CD8-positive, alpha-beta memory T cell (primary cell): Measurements from ENCODE around the gene DYNC2LI1. TPM values are rescaled to one million over a fixed set of nuclear protein-coding genes. Genes with fewer than 3 reads are reported as not detected.
A peak's percentile ranks its signal among the peaks of the same experiment; 100 is the strongest.
"Not testable (repeated sequence)": the region's sequence is repeated elsewhere in the genome, so short reads cannot be mapped to it uniquely, and the experiment has no call there.

Experiments
- CTCF ChIA-PET: fragments of 350-600 bp; sonication (Branson Sonifier 250); formaldehyde crosslinking; loops from one replicate; lab custom pipeline; 2021; ENCODE audit warnings: antibody characterized with exemption; lab: Charles Lee
- POLR2A ChIA-PET: fragments of 350-600 bp; sonication (Branson Sonifier 250); formaldehyde crosslinking; loops from one replicate; lab custom pipeline; 2021; ENCODE audit warnings: antibody characterized with exemption; lab: Charles Lee
- DNase-seq, 5 donors: peaks; one replicate each; pipeline versions ENCODE4 v3.0.0 to v3.0.0-alpha.2; 2020 to 2022; ENCODE audit warnings: mixed read lengths in 1 of 5
- H3K27ac ChIP-seq: one replicate; pipeline ENCODE4 v1.7.0; 2013; ENCODE audit warnings: low read depth, mild to moderate bottlenecking, low read length, moderate library complexity
- H3K27me3 ChIP-seq: 2 replicates; pipeline ENCODE4 v1.7.0; 2013; ENCODE audit warnings: low read length, mild to moderate bottlenecking; ENCODE audit not compliant: insufficient read depth, poor library complexity, severe bottlenecking
- H3K36me3 ChIP-seq: 2 replicates; pipeline ENCODE4 v1.7.0; 2013; ENCODE audit warnings: mild to moderate bottlenecking, low read length, moderate library complexity; ENCODE audit not compliant: insufficient read depth
- H3K4me1 ChIP-seq: 2 replicates; pipeline ENCODE4 v1.7.0; 2013; ENCODE audit warnings: mild to moderate bottlenecking, low read length, moderate library complexity; ENCODE audit not compliant: insufficient read depth
- H3K4me3 ChIP-seq: 2 replicates; pipeline ENCODE4 v1.7.0; 2013; ENCODE audit warnings: mild to moderate bottlenecking, low read length
- H3K9me3 ChIP-seq: 2 replicates; pipeline ENCODE4 v1.7.0; 2013; ENCODE audit warnings: mild to moderate bottlenecking, low read length
- H3K27ac Mint-ChIP-seq, 8 donors: one replicate each; pipeline ENCODE4 v1.8.0; 2020 to 2021; ENCODE audit warnings: mixed read lengths in 8 of 8, mild to moderate bottlenecking in 6 of 8, inconsistent platforms in 3 of 8, moderate library complexity in 3 of 8
- H3K27me3 Mint-ChIP-seq, 2 donors: one replicate each; pipeline ENCODE4 v1.8.0; 2020 to 2021; ENCODE audit warnings: mixed read lengths in 2 of 2, mild to moderate bottlenecking in 1 of 2, moderate library complexity in 1 of 2
- H3K36me3 Mint-ChIP-seq, 3 donors: one replicate each; pipeline ENCODE4 v1.8.0; 2020 to 2021; ENCODE audit warnings: mixed read lengths in 3 of 3, inconsistent platforms in 1 of 3, mild to moderate bottlenecking in 1 of 3
- H3K4me1 Mint-ChIP-seq, 3 donors: one replicate each; pipeline ENCODE4 v1.8.0; 2020 to 2021; ENCODE audit warnings: mixed read lengths in 3 of 3, inconsistent platforms in 1 of 3, mild to moderate bottlenecking in 1 of 3
- H3K4me3 Mint-ChIP-seq, 7 donors: one replicate each; pipeline ENCODE4 v1.8.0; 2020 to 2021; ENCODE audit warnings: mixed read lengths in 7 of 7, mild to moderate bottlenecking in 6 of 7, moderate library complexity in 4 of 7, inconsistent platforms in 2 of 7
- H3K9me3 Mint-ChIP-seq, 5 donors: one replicate each; pipeline ENCODE4 v1.8.0; 2020 to 2022; ENCODE audit warnings: mixed read lengths in 5 of 5, mild to moderate bottlenecking in 3 of 5, moderate library complexity in 2 of 5, inconsistent platforms in 1 of 5
- polyA plus RNA-seq: library from polyadenylated mRNA; unstranded; fragments of 300-500 nt; fragmentation: Illumina TruSeq; gene quantifications from one replicate; pipeline ENCODE4 v1.2.3, GENCODE V29; 2021
- total RNA-seq, 2 experiments: library from RNA; stranded (reverse); gene quantifications; one replicate each; pipeline ENCODE4 v1.2.3, GENCODE V29; 2021

Gene DYNC2LI1
- total RNA-seq (10 to 100 TPM; 12.7 to 14.2 TPM), polyA plus RNA-seq (5.3 TPM)

- H3K9me3 ChIP-seq = no peaks in the 10 kb centered on the region
- Mint-ChIP-seq H3K27ac (peak within 1 kb of the TSS; percentile 27 to 95 (median 82)), H3K9me3 (no peaks in the 10 kb centered on the region), H3K4me3 (peak within 1 kb of the TSS; percentile 95 to 99 (median 97)), H3K36me3 (peaks cover 0 to 11% (median 0%) of the 10 kb centered on the region in 3 donors), H3K4me1 (peaks cover 11 to 20% (median 16%) of the 10 kb centered on the region in 3 donors), H3K27me3 (peaks cover 5 to 8% of the 10 kb centered on the region in 2 donors)
- peak within 1 kb of the TSS; percentile 68 for H3K27ac ChIP-seq
- no peaks in the 10 kb centered on the region for H3K27me3 ChIP-seq
- peaks cover 4% of the 10 kb centered on the region for H3K4me1 ChIP-seq
- H3K36me3 ChIP-seq = no peaks in the 10 kb centered on the region
- peak; percentile 49 to 83 (median 67) for DNase-seq
- CTCF ChIA-PET = no interaction called here
- POLR2A ChIA-PET = no interaction called here
- H3K4me3 ChIP-seq = peak within 1 kb of the TSS; percentile 91
These were observed at the start of gene DYNC2LI1 for GRCh38 chr2:43773876-43774613. TSS of gene DYNC2LI1 (plus strand) at chr2:43774039. CDS start at chr2:43774139, 100 bp downstream.

GRCh38 chr2:43724728-43725526, 48.9 kb upstream of the DYNC2LI1 start:
- Histone ChIP-seq H3K27ac (peak overlapping the region; percentile 38), H3K9me3 (no peaks in the 10 kb centered on the region), H3K36me3 (no peaks in the 10 kb centered on the region), H3K4me1 (no peaks in the 10 kb centered on the region), H3K4me3 (no peak overlapping the region), H3K27me3 (no peaks in the 10 kb centered on the region)
- no peaks in the 10 kb centered on the region for H3K4me1 Mint-ChIP-seq
- no peaks in the 10 kb centered on the region for H3K36me3 Mint-ChIP-seq
- H3K27me3 Mint-ChIP-seq = peaks cover 0 to 9% of the 10 kb centered on the region in 2 donors
- DNase-seq = no peak
- no peak overlapping the region for H3K4me3 Mint-ChIP-seq
- POLR2A ChIA-PET = no interaction called here
- CTCF ChIA-PET = no interaction called here
- no peak overlapping the region for H3K27ac Mint-ChIP-seq
- H3K9me3 Mint-ChIP-seq = no peaks in the 10 kb centered on the region

- no peak overlapping the region for H3K4me3 Mint-ChIP-seq
- peaks cover 0 to 6% of the 10 kb centered on the region in 2 donors for H3K27me3 Mint-ChIP-seq
- no peaks in the 10 kb centered on the region for H3K36me3 Mint-ChIP-seq
- H3K27me3 ChIP-seq = no peaks in the 10 kb centered on the region
- no peaks in the 10 kb centered on the region for H3K4me1 Mint-ChIP-seq
- no peak overlapping the region for H3K27ac Mint-ChIP-seq
- H3K9me3 Mint-ChIP-seq = no peaks in the 10 kb centered on the region
- peak overlapping the region; percentile 38 for H3K27ac ChIP-seq
- H3K4me3 ChIP-seq = no peak overlapping the region
- ChIA-PET POLR2A (no interaction called here), CTCF (no interaction called here)
- no peaks in the 10 kb centered on the region for H3K4me1 ChIP-seq
- no peak for DNase-seq
- no peaks in the 10 kb centered on the region for H3K36me3 ChIP-seq
- H3K9me3 ChIP-seq = no peaks in the 10 kb centered on the region
These were observed 48.1 kb upstream of the DYNC2LI1 start for GRCh38 chr2:43725711-43726246.

GRCh38 chr2:43726961-43727633, 46.7 kb upstream of the DYNC2LI1 start:
- DNase-seq, H3K27me3 ChIP-seq, CTCF ChIA-PET, H3K27ac Mint-ChIP-seq, POLR2A ChIA-PET, H3K4me3 Mint-ChIP-seq, H3K9me3 ChIP-seq, H3K9me3 Mint-ChIP-seq, H3K4me3 ChIP-seq, H3K4me1 Mint-ChIP-seq, H3K27ac ChIP-seq, H3K36me3 ChIP-seq, H3K4me1 ChIP-seq, H3K27me3 Mint-ChIP-seq, H3K36me3 Mint-ChIP-seq: not testable (repeated sequence)

- Mint-ChIP-seq H3K9me3 (no peaks in the 10 kb centered on the region), H3K4me3 (no peak overlapping the region), H3K27me3 (peaks cover 0 to 8% of the 10 kb centered on the region in 2 donors)
These were observed 46.2 kb upstream of the DYNC2LI1 start for GRCh38 chr2:43727634-43728014.

GRCh38 chr2:43729491-43730174, 44.2 kb upstream of the DYNC2LI1 start:
- ChIA-PET POLR2A (no interaction called here), CTCF (interaction anchor here (0.6 kb wide), 1 partner anchor 36 kb away, joined by 3 read pairs; no protein-coding TSS in a partner anchor)
- no peak overlapping the region for H3K27ac ChIP-seq
- peak overlapping the region in 1 of 8 donors; percentile 83 for H3K27ac Mint-ChIP-seq
- no peaks in the 10 kb centered on the region for H3K4me1 ChIP-seq
- no peaks in the 10 kb centered on the region for H3K9me3 ChIP-seq
- no peaks in the 10 kb centered on the region for H3K36me3 Mint-ChIP-seq
- H3K27me3 Mint-ChIP-seq = peaks cover 0 to 19% of the 10 kb centered on the region in 2 donors
- no peaks in the 10 kb centered on the region for H3K4me1 Mint-ChIP-seq
- no peak overlapping the region for H3K4me3 ChIP-seq
- H3K4me3 Mint-ChIP-seq = no peak overlapping the region
- H3K36me3 ChIP-seq = no peaks in the 10 kb centered on the region
- no peaks in the 10 kb centered on the region for H3K27me3 ChIP-seq
- no peaks in the 10 kb centered on the region for H3K9me3 Mint-ChIP-seq
- no peak for DNase-seq

More at GRCh38 chr2:43727634-43728014, 46.2 kb upstream of the DYNC2LI1 start:
- Mint-ChIP-seq H3K27ac (no peak overlapping the region), H3K36me3 (no peaks in the 10 kb centered on the region), H3K4me1 (no peaks in the 10 kb centered on the region)
- H3K4me3 ChIP-seq = no peak overlapping the region
- no peaks in the 10 kb centered on the region for H3K4me1 ChIP-seq
- no peak for DNase-seq
- no peaks in the 10 kb centered on the region for H3K36me3 ChIP-seq
- ChIA-PET POLR2A (no interaction called here), CTCF (no interaction called here)
- H3K27ac ChIP-seq = no peak overlapping the region
- no peaks in the 10 kb centered on the region for H3K27me3 ChIP-seq
- no peaks in the 10 kb centered on the region for H3K9me3 ChIP-seq

- Histone ChIP-seq H3K4me1 (no peaks in the 10 kb centered on the region), H3K36me3 (no peaks in the 10 kb centered on the region), H3K4me3 (no peak overlapping the region), H3K9me3 (no peaks in the 10 kb centered on the region), H3K27me3 (no peaks in the 10 kb centered on the region), H3K27ac (no peak overlapping the region)
- Mint-ChIP-seq H3K27me3 (peaks cover 0 to 16% of the 10 kb centered on the region in 2 donors), H3K36me3 (no peaks in the 10 kb centered on the region), H3K27ac (no peak overlapping the region), H3K4me3 (no peak overlapping the region), H3K4me1 (no peaks in the 10 kb centered on the region), H3K9me3 (no peaks in the 10 kb centered on the region)
- CTCF ChIA-PET = no interaction called here
- POLR2A ChIA-PET = no interaction called here
- DNase-seq = no peak
These were observed 42.6 kb upstream of the DYNC2LI1 start for GRCh38 chr2:43731211-43731610.
